22Rv1 (cell line): Measurements from ENCODE around the gene CLTRN.

Experiments used
- ZFX ChIP-seq: fragments of 450-650 bp; IDR thresholded peaks from 2 replicates; pipeline ENCODE4 v1.6.1; 2017; ENCODE audit warnings: antibody characterized with exemption, borderline replicate concordance
- TF ChIP-seq, protein P1 (sequence below): fragments of 450-650 bp; IDR thresholded peaks from 2 replicates; pipeline ENCODE4 v1.5.1; 2017; ENCODE audit warnings: mild to moderate bottlenecking

DNA sequence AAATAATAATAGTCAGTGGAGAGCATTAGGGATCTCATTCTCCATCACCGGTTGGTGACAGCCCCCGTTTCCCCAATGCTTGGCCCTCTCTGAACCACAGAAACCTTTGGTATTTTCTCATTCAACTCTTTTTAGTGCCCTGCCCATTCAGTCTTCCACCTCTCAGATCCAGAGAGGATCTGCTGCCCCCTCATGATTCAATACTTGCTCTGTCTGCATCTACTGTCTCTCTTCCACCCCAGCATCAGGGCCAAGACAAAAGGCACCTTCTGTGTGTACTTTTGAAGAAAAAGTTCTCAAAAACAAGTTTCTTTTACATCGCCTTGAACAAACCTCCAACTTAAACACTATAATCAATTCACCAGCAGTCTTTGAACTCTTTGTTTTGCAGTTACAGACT lies 19.3 kb downstream of the CLTRN start:
- TF ChIP-seq, protein P1, sequence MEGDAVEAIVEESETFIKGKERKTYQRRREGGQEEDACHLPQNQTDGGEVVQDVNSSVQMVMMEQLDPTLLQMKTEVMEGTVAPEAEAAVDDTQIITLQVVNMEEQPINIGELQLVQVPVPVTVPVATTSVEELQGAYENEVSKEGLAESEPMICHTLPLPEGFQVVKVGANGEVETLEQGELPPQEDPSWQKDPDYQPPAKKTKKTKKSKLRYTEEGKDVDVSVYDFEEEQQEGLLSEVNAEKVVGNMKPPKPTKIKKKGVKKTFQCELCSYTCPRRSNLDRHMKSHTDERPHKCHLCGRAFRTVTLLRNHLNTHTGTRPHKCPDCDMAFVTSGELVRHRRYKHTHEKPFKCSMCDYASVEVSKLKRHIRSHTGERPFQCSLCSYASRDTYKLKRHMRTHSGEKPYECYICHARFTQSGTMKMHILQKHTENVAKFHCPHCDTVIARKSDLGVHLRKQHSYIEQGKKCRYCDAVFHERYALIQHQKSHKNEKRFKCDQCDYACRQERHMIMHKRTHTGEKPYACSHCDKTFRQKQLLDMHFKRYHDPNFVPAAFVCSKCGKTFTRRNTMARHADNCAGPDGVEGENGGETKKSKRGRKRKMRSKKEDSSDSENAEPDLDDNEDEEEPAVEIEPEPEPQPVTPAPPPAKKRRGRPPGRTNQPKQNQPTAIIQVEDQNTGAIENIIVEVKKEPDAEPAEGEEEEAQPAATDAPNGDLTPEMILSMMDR, result no peak
- no peak for TF ChIP-seq ZFX
